Upper lobe of left lung (tissue), 4 donors: ENCODE results near the gene TEDC1.

ENCODE experiments used
- POLR2A ChIP-seq, 4 donors: fragments of 450-650 bp; IDR thresholded peaks; one replicate each; pipeline ENCODE4 v1.5.1; 2016 to 2017; ENCODE audit warnings: antibody characterized with exemption in 4 of 4, mild to moderate bottlenecking in 2 of 4
- POLR2AphosphoS5 ChIP-seq, 2 donors: sonication (generic); formaldehyde crosslinking; IDR thresholded peaks; one replicate each; pipeline ENCODE4 v1.5.1; 2017; ENCODE audit warnings: antibody characterized with exemption in 2 of 2
- TF ChIP-seq, protein P1 (sequence below), 6 experiments: fragments of 450-650 bp in 4 of 6; fragments of 200-600 bp in 2 of 6; sonication (generic) in 2 of 6; IDR thresholded peaks; one replicate each; pipeline ENCODE4 v1.5.1; 2016 to 2019; ENCODE audit warnings: antibody characterized with exemption in 6 of 6

DNA sequence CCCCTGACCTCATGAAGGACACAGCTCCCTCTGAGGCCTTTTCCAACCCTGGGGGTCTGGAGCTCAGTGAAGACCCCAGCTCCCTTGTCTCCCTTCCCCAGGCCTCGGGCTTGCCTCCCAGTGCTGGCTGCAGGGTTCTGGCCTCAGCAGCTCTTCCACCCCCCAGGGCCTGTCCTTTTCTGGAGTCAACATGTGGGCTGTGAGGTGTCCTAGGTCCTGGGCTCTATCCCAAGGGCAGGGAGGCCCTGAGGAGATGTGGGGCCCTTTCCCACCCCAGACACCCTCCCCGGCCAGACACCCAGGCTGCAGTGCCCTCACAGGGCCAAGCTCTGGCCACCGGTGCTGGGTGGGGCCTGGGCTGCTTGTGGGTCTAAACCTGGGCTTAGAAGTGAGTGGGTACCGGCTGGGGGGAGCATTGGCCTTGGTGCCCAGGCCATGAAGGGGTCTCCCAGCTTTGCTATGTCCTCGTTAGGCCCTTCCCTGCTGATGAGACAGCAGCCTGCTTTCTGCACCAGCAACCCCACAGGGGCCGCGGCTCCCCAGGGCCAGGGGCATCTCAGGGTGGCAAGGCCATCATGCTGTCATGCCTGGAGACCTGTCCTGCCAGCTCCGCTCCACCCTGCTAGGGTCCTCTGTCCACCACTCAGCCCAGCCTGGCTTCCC lies 19.1 kb upstream of the TEDC1 start:
- TF ChIP-seq, protein P1, sequence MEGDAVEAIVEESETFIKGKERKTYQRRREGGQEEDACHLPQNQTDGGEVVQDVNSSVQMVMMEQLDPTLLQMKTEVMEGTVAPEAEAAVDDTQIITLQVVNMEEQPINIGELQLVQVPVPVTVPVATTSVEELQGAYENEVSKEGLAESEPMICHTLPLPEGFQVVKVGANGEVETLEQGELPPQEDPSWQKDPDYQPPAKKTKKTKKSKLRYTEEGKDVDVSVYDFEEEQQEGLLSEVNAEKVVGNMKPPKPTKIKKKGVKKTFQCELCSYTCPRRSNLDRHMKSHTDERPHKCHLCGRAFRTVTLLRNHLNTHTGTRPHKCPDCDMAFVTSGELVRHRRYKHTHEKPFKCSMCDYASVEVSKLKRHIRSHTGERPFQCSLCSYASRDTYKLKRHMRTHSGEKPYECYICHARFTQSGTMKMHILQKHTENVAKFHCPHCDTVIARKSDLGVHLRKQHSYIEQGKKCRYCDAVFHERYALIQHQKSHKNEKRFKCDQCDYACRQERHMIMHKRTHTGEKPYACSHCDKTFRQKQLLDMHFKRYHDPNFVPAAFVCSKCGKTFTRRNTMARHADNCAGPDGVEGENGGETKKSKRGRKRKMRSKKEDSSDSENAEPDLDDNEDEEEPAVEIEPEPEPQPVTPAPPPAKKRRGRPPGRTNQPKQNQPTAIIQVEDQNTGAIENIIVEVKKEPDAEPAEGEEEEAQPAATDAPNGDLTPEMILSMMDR (IDR thresholded peaks at IDR 0.05), result no peak
- no peak for TF ChIP-seq POLR2AphosphoS5 (IDR thresholded peaks at IDR 0.05)
- TF ChIP-seq POLR2A (IDR thresholded peaks at IDR 0.05), result no peak
